Neural progenitor cell (in vitro differentiated cells): Measurements from ENCODE around the gene TIRAP.

Experiments
- CTCF ChIP-seq: fragments of 200-600 bp; sonication (generic); IDR thresholded peaks from 2 replicates; pipeline ENCODE4 v1.5.1; 2017; ENCODE audit warnings: antibody characterized with exemption, mild to moderate bottlenecking
- EZH2 ChIP-seq: fragments of 200-600 bp; sonication (generic); IDR thresholded peaks from 2 replicates; pipeline ENCODE4 v1.6.1; 2017; ENCODE audit warnings: antibody characterized with exemption, mild to moderate bottlenecking, moderate library complexity
- EZH2phosphoT487 ChIP-seq: fragments of 200-600 bp; sonication (generic); IDR thresholded peaks from 2 replicates; pipeline ENCODE4 v1.6.1; 2017; ENCODE audit warnings: antibody characterized with exemption

DNA sequence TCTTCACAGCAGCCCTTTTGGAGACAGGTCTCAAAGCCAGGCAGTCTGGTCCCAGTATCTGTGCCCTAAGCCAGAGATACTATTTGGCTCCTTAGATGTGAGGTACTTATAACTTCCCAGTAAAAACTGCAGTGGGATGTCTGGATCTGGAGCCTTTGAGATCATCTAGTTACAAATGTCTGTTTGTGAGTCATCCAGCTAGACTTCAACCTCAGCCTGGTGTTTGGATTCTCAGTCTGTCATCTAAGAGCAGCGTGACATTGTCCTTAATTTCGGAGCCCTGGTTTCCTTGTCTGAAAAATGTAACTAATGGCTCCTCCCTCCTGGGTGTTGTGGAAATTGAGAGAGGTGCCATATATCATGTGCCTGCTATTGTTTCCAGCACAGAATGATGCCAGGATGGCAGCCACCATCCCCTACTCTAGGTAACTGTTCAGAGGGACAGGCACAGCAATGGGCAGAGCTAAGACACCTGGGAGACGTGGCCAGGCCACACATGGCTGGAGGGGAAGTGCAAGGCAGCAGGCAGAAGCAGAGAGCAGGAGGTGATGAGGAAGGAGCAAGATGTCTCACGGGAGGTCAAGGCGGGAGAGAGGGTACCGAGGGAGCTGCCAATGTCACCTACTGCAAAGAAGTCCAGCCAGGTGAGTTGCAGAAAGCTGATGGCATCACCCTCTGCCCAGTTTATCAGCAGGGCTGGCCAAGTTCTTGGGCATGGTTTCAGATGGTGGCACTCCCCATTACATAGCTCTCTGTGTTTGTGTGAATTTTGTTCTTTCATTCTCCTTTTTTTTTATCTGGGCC lies 52.0 kb downstream of the TIRAP start:
- TF ChIP-seq CTCF, result no peak
- TF ChIP-seq EZH2, result no peak
- no peak for TF ChIP-seq EZH2phosphoT487
